Measurements from ENCODE around the gene CBFB. TPM values are rescaled to one million over a fixed set of nuclear protein-coding genes. Genes with fewer than 3 reads are reported as not detected.

CBFB gene
- polyA plus RNA-seq, 1 donor, result 42.5 TPM

GRCh38 chr16:67129422-67129821 lies 100.5 kb downstream of the CBFB start:
- no peak for DNase-seq (ENCODE audit: low read depth)

GRCh38 chr16:67137605-67138004 lies 108.7 kb downstream of the CBFB start:
- DNase-seq (ENCODE audit: low read depth), result no peak

- DNase-seq (ENCODE audit: low read depth), result no peak
Observed at GRCh38 chr16:67141391-67141790, 112.4 kb downstream of the CBFB start.

- no peak for DNase-seq (ENCODE audit: low read depth)
Observed at GRCh38 chr16:67142342-67142741, 113.4 kb downstream of the CBFB start.

- no peak for DNase-seq (ENCODE audit: low read depth)
Observed at GRCh38 chr16:67144943-67145342, 116.0 kb downstream of the CBFB start.

GRCh38 chr16:67145746-67146145 lies 116.8 kb downstream of the CBFB start:
- DNase-seq (ENCODE audit: low read depth), result no peak

GRCh38 chr16:67146523-67147357 lies 117.8 kb downstream of the CBFB start:
- DNase-seq (ENCODE audit: low read depth), result no peak

GRCh38 chr16:67147437-67148140 lies 118.6 kb downstream of the CBFB start:
- no peak for DNase-seq (ENCODE audit: low read depth)

- DNase-seq (ENCODE audit: low read depth), result no peak
Observed at GRCh38 chr16:67148221-67148620, 119.3 kb downstream of the CBFB start.

GRCh38 chr16:67148656-67149275 lies 119.8 kb downstream of the CBFB start:
- DNase-seq (ENCODE audit: low read depth), result no peak

- no peak for DNase-seq (ENCODE audit: low read depth)
Observed at GRCh38 chr16:67149276-67150046, 120.5 kb downstream of the CBFB start.

- no peak for DNase-seq (ENCODE audit: low read depth)
Observed at GRCh38 chr16:67150047-67150832, 121.3 kb downstream of the CBFB start.

Other genes with a start within 250 kb of the CBFB start
- not detected for gene TERB1, start 227.6 kb upstream of the CBFB start, polyA plus RNA-seq (ENCODE audit: insufficient read length)
- gene NAE1, start 198.2 kb upstream of the CBFB start, polyA plus RNA-seq (ENCODE audit: insufficient read length), result 42.4 TPM
- gene CA7, start 184.7 kb upstream of the CBFB start, polyA plus RNA-seq (ENCODE audit: insufficient read length), result not detected
- 3.3 TPM for gene PDP2, start 148.6 kb upstream of the CBFB start, polyA plus RNA-seq (ENCODE audit: insufficient read length)
- not detected for gene CDH16, start 110.3 kb upstream of the CBFB start, polyA plus RNA-seq (ENCODE audit: insufficient read length)
- 4.9 TPM for gene RRAD, start 103.6 kb upstream of the CBFB start, polyA plus RNA-seq (ENCODE audit: insufficient read length)
- 89.6 TPM for gene CIAO2B, start 94.7 kb upstream of the CBFB start, polyA plus RNA-seq (ENCODE audit: insufficient read length)
- 26.3 TPM for gene CES2, start 93.6 kb upstream of the CBFB start, polyA plus RNA-seq (ENCODE audit: insufficient read length)
- 0.40 TPM for gene CES3, start 67.9 kb upstream of the CBFB start, polyA plus RNA-seq (ENCODE audit: insufficient read length)
- 3.4 TPM for gene CES4A, start 40.6 kb upstream of the CBFB start, polyA plus RNA-seq (ENCODE audit: insufficient read length)
- gene PHAF1, start 80.8 kb downstream of the CBFB start, polyA plus RNA-seq (ENCODE audit: insufficient read length), result 18.4 TPM
- gene B3GNT9, start 121.8 kb downstream of the CBFB start, polyA plus RNA-seq (ENCODE audit: insufficient read length), result 9.7 TPM
- 4.4 TPM for gene TRADD, start 130.8 kb downstream of the CBFB start, polyA plus RNA-seq (ENCODE audit: insufficient read length)
- gene FBXL8, start 130.8 kb downstream of the CBFB start, polyA plus RNA-seq (ENCODE audit: insufficient read length), result 3.6 TPM
- 3.5 TPM for gene HSF4, start 135.6 kb downstream of the CBFB start, polyA plus RNA-seq (ENCODE audit: insufficient read length)
- gene NOL3, start 141.4 kb downstream of the CBFB start, polyA plus RNA-seq (ENCODE audit: insufficient read length), result 34.4 TPM
- gene MATCAP1, start 154.8 kb downstream of the CBFB start, polyA plus RNA-seq (ENCODE audit: insufficient read length), result 18.8 TPM
- 12.9 TPM for gene EXOC3L1, start 161.0 kb downstream of the CBFB start, polyA plus RNA-seq (ENCODE audit: insufficient read length)
- 40.5 TPM for gene E2F4, start 163.0 kb downstream of the CBFB start, polyA plus RNA-seq (ENCODE audit: insufficient read length)
- gene ELMO3, start 170.0 kb downstream of the CBFB start, polyA plus RNA-seq (ENCODE audit: insufficient read length), result 1.1 TPM
- 18.6 TPM for gene TMEM208, start 198.0 kb downstream of the CBFB start, polyA plus RNA-seq (ENCODE audit: insufficient read length)
- gene FHOD1, start 218.3 kb downstream of the CBFB start, polyA plus RNA-seq (ENCODE audit: insufficient read length), result 24.6 TPM
- 1.2 TPM for gene SLC9A5, start 219.8 kb downstream of the CBFB start, polyA plus RNA-seq (ENCODE audit: insufficient read length)

Measured in forelimb muscle (tissue), 1 donor.